NK-92 (cell line): Measurements from ENCODE around the gene FAM187B.
"Not testable (repeated sequence)": the region's sequence is repeated elsewhere in the genome, so short reads cannot be mapped to it uniquely, and the experiment has no call there.

Experiments
- DNase-seq: peaks from one replicate; lab custom pipeline; 2025; ENCODE audit not compliant: unreplicated experiment; lab: John Stamatoyannopoulos, UW

Gene FAM187B

DNA sequence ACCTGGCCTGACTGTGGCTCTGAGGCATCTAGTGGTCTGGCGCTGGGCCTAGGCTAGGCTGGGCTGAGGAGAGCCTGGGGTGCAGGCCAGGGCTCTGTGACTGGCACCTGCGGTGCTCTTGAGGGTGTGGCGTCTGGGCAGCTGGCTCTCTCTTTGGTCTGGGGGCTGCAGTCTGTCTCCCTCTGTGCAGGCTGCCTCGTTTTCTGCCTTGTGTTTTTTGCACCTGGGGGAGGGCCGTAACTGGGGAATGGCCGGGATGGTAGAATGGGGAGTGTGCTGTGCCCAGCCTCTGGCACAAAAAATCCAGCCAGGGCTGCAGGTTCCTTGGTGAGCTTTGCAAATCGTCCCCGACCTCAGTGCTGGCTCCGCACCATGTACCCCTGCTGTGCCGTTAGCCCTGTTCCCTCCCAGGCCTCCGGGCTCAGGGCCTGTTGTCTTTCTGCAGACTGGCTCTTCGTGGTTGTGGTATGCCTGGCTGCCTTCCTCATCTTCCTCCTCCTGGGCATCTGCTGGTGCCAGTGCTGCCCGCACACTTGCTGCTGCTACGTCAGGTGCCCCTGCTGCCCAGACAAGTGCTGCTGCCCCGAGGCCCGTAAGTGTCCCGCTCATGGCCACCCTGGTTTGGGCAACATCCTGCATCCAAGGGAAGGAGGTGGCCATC is 33.7 kb upstream of the FAM187B start:
- no peak for DNase-seq

DNA sequence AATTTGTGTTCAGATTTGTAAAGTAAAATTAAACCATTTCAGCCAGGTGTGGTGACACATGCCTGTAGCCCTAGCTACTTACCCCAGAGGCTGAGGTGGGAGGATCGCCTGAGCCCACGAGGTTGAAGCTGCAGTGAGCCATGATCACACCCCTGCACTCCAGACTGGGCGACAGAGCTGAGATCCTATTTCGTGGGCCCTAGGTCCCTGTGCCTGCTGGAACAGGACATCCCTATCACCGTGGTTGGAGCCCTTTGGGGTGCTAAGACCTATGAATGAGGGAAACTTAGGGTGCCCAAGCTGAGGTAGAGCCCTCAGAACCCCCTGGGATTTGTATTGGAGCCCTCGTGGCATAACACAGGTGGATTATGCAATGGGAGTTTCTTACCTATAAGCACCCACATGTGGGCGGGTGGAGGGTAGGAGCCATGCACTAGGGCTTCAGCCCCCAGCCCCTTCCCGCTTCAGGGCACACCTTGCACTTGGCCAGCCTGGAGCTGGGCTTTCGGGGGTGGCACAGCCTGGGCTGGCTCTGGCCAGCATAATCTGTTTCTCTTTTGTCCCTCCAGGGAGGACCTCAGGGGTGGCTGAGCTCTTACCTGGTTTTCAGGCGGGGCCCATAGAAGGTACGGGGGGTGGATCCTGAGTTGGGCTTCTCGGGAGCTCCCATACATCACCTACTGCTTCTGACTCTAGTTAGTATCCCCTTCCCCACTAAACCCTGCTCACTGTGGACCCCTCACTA is 33.0 kb upstream of the FAM187B start:
- DNase-seq = no peak

DNA sequence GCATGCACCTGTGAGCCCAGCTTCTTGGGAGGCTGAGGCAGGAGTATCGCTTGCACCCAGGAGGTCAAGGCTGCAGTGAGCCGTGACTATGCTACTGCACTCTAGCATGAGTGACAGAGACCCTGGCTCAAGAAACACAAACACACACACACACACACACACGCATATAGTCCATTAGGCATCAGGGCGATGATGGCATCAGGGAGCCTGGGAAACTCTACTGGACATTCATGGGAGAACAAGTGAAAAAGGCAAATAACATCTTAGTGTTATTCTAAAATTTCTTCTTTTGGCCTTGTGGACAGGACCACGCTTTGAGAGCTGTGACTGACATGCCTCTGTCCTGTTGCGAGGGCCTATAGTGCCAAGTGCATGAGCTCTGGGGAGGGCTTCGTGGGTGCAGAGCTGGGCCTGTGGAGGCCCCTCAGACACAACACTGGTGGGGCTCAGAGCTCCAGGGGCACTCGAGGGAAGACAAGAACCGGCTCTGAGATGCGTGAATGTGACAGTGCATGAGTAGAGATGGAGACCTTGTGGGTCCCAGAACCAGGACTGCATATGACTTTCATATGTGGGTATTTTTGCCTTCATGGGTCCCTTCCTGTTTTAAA is 32.3 kb upstream of the FAM187B start:
- no peak for DNase-seq

DNA sequence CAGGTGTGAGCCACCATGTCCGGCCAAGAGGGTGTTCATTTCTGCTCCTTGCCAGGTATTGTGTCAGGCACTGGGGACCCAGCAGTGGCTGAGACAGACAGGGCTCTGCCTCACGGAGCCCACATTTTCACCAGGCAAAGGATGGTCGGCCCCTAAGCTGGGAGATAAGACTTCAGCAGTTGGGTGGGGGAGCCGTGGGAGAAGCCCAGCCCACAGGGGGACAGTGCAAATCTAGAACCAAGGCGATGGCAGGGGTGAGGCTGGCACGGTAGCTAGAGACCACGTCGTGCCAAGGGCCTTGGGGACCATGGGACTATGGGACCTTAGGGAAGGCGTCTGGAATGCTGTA is 28.5 kb upstream of the FAM187B start:
- DNase-seq = no peak

DNA sequence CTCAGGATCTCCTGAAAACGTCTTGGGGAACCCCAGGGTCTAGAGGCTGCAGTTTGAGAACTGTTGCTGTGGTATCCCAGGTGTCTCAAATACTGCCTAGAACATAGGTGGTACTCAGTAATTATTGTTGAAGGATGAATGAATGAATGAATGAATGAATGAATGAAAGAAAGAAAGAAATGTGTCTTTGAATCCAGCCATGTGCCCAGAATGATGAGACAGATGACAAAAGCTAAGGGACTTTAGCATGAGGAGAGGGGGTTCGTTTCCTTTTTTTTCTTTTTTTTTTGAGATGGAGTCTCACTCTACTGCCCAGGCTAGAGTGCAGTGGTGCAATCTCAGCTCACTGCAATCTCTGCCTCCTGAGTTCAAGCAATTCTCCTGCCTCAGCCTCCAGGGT is 28.0 kb upstream of the FAM187B start:
- DNase-seq = no peak

DNA sequence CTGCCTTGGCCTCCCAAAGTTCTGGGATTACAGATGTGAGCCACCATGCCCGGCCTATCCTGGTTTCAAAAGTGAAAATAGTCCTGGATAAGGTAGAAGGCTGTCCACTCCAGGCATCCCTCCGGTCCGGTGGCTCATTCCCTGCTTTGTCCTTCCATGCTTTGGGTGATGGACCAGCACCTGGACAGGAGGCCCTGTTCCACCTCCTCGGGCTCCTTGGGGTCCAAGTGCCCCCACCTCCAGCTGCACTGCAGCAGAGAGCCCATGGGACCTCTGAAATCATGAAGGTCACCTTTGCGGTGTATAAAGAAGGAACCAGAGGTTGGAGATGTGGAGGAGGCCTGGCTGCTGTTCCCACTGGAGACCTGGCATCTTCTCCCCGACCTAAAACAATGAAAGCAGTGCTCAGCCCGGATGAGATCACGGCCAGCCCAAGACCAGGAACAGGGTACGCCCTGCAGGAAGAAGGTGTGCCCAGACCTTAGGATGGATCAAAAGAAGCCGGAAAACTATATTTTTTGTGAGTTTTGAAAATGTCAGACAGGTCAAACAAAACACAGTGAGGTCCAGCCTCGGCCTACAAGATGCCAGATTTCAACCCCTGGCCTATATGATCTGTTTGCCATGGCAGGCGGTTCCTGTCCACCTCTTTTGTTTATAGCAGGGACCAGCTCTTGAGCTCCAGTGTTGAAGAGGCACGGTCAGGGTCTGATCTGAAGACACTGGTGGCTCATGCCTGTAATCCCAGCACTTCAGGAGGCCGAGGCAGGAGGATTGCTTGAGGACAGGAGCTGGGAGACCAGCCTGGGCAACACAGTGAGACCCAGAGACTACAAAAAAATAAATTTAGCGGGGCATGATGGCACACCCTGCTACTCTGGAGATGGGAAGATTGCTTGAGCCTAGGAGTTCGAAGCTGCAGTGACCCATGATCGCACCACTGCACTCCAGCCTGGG is 26.1 kb upstream of the FAM187B start:
- no peak for DNase-seq

DNA sequence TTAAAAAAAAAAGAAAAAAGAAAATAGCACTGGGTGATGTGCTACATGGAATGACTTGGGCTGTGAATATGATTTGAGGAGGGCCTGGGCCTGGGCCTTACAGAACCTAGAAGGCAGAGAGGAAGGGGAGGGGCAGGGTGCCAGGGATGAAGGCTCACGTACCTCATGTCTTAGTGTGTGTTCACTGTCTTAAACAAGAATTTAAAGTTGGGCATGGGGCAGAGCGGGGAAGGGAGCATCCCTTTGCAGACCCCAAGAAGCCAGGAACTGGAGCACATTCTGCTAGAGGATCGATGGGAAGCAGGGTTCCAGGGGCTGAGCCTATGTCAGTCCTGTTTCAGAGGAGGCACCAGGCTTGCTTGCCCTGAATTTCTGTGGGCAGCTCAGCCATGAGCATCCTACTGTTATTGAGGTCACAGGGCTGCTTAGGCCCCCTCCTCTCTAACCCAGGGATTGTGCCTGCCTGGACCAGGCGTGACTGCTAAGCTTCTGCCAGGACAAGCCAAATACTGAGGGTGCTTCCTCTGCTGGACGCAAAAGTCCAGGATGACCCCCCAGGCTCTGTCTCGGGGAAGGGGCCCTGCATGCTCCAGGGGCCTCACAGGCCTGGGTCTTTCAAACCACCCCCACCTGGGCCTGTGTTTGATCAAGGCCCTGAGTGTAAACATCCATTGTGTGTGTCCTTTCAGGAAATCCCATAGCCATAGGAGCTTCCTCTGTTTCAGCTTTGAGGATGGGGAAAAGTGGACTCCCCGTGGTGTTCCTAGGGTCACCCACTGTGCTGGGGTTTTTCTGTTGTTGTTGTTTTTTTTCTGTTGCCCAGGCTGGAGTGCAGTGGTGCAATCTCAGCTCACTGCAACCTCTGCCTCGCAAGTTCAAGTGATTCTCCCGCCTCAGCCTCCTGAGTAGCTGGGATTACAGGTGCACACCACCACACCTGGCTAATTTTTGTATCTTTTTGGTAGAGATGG is 25.1 kb upstream of the FAM187B start:
- no peak for DNase-seq

DNA sequence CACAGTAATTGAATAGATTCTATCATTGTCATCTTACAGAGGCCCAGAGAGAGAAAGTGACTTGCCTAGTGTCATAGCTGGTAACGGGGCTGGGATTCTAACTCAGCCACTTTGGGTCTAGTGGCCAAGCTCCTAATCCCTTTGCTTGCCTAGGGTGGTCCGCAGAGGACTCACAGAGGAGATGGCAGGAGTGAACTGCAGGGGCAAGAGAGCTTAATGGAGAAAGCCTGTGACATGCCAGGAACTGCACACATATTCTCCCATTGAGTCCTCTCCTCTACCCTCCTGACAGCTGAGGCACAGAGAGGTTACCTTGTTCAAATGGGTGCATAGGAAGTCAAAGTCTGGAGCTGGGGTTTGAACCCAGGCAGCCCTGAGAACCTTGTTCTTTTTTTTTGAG is 22.9 kb upstream of the FAM187B start:
- DNase-seq = no peak

DNA sequence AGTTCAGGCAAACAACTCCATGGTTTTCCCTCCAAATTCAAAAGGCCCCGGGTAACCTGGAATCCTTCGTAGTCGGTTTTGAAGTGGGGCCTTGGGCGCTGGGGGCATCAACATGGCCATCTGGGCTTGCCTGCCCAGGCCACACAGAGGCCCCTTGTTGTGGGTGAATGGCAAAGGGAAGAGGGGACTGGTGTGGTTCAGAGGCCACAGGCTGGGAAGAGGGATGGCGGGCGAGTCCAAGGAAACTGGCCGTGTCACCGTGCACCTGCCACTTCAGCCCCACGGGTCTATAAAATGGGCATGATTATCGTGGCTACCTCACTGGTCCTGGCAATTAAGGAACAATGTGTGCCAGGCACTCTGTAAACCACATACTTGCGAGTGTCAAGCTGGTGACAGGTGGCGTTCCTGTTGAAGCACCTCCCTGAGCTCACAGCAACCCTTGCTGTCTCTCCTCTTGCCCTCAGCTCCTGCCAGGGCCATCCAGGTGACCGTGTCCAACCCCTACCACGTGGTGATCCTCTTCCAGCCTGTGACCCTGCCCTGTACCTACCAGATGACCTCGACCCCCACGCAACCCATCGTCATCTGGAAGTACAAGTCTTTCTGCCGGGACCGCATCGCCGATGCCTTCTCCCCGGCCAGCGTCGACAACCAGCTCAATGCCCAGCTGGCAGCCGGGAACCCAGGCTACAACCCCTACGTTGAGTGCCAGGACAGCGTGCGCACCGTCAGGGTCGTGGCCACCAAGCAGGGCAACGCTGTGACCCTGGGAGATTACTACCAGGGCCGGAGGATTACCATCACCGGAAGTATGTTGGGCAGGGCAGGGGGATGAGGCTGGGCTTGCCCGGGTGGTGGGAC is 21.5 kb upstream of the FAM187B start:
- no peak for DNase-seq

DNA sequence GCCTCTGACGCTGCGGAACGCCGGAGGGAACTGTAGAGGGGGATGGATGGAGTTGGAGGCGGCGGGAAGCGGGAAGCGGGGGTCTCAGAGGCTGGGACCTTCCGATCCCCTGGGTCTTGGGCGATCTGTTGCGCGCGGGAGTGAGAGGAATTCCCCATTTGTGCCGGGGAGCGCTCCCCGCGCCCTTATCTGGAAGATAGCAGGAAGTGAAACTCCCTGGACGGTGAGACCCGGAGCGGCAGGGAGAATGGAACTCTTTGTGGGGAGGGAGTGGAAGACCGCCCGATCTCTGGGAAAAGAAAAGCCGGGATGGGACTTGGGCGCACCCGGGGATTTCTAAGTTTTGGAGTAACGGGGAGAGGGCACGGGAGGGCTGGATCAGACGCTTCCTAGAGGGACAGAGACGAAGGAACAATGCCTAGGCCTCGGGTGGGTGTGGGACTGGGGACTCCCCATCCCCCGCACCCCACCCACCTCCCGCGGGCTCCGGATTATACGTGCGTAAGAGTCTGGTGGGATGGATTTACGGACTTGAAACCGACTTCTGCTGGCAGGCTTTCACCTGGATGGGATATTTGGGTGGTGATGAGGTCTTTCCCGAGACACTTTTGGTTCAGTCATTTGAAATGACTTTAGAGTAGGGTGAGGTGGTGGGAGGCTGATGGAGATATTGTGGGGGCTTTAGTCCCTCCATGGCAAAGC is 20.8 kb upstream of the FAM187B start:
- DNase-seq = no peak

DNA sequence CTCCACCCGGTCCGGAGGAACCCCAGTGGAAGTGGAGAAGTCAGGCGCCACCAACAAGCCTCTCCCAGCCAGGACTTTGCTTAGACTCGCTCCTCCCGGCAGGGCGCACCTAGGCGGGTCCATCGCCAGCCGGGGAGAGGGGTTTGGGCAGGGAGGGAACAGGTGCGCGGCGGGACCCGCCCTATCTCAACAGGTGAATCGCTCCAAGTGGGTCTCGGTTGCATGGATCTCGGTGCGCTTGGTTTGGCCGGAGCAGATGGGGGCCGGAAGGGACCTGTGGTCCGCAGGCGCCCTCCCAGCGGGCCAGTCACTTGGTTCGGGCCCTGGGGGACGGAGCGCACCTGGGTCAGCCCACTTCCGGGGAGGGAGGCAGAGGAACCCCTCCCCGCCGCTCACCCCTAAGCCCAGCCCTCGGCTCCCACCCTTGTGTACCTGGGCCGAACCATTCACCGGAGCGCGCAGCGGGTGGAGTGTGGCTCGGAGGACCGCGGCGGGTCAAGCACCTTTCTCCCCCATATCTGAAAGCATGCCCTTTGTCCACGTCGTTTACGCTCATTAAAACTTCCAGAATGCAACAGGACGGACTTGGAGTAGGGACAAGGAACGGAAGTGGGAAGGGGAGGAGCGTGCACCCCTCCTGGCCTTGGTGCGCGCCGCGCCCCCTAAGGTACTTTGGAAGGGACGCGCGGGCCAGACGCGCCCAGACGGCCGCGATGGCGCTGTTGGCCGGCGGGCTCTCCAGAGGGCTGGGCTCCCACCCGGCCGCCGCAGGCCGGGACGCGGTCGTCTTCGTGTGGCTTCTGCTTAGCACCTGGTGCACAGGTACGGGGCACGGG is 20.0 kb upstream of the FAM187B start, which contains the start of gene LSR:
Gene LSR (plus strand): TSS at position 693 of the 836 bp plus-strand sequence. CDS start 21 bp downstream, at position 714.
- DNase-seq = no peak

DNA sequence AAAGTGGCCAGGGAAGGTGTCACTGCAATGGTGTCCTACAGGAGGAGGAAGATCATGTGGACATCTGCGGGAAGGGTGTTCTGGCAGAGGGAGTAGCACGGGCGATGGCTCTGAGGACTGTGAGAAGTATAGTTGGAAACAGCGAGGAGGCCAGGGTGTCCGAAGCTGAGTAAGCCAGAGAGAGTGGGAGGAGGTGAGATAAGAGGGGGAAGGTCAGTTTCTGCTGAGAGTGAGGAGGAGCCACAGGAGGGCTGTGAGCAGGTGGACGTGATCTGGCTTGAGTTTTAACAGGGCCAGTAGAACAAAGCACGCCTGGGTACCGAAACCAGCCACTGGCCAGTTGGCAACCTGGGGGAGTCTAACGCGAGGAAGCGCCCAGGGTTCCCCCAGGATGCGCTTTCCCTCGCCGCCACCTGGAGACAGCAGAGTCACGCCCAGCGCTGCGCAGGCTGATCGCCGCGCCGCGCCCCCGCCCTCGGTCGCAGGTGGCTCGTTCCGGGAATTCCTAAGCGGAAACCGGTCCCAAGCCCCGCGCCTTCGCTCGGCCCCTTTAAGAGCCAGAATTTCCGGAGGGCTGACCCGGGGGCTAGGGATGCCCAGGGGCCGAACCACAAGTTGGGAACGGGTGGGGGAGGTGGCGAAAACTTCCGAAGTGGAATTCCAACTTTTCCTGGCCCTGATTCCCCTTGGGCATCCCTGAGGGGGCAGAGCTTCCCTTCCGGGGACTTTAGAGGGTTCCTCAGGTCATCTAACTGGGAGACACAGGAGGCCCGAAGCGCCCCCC is 19.2 kb upstream of the FAM187B start:
- no peak for DNase-seq

DNA sequence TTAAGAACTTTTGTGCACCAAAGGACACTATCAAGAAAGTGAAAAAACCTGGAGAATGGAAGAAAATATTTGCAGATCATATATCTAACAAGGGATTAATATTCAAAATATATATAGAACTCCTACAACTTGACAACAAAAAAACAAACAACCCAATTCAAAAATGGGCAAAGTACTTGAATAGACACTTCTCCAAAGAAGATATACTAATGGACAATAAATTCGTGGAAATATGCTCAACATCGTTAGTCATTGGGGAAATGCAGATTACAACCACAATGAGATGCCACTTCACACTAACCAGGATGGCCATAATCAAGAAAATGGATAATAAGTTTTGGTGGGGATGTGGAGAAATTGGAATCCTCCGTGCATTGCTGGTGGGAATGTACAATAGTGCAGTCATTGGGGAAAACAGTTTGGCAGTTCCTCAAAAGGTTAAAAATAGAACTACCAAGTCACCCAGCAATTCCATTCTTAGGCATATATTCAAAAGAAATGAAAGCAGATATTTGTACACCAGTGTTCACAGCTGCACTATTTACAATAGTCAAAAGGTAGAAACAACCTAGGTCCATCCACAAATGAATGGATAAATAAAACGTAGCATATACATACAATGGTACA is 18.0 kb upstream of the FAM187B start:
- no peak for DNase-seq

DNA sequence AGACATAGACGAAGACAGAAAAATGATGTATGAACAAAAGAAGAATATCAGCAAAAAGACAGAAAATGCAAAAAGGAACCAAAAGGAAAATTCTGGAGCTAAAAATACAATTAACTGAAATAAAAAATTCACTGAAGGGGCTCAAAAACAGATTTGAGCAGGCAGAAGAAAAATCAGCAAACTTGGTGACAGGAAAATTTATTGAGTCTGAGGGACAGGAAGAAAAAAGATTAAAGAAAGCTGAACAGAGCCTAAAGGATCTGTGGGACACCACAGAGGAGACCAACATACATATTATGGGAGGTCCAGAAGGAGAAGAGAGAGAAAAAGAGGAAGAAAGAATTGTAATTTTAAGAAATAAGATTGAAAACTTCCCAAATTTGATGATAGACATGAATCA is 12.9 kb upstream of the FAM187B start:
- no peak for DNase-seq

DNA sequence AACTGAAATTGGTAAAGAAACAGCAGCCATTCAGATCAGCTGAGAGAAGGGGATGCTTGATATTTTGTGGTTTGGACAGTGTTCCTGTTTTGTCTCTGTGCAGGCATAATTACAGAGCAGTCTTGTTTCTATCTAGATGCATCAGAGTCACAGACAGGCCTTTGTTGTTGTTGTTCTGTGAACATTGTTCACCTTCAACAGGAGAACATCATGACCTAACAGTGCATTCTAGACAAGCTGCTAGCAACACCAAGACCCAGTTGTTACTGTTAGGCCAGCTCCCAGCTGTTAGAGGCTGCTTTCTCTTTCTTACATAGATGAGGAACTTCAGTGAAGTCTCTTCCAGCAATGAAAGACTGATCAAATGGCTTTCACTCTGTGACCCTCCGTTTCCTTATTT is 11.8 kb upstream of the FAM187B start:
- no peak for DNase-seq

DNA sequence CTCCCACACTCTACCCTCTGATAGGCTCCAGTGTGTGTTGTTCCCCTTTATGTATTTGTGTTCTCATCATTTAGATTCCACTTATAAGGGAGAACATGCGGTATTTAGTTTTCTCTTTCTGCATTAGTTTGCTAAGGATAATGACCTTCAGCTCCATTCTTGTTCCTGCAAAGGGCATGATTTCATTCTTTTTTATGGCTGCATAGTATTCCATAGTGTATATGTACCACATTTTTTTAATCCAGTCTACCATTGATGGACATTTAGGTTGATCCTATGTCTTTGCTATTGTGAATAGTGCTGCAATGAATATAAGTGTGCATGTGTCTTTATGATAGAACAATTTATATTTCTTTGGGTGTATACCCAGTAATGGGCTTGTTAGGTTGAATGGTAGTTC is 11.1 kb upstream of the FAM187B start:
- not testable (repeated sequence) for DNase-seq
